ENCODE measurements around the gene ANXA5.

Gene ANXA5

DNA sequence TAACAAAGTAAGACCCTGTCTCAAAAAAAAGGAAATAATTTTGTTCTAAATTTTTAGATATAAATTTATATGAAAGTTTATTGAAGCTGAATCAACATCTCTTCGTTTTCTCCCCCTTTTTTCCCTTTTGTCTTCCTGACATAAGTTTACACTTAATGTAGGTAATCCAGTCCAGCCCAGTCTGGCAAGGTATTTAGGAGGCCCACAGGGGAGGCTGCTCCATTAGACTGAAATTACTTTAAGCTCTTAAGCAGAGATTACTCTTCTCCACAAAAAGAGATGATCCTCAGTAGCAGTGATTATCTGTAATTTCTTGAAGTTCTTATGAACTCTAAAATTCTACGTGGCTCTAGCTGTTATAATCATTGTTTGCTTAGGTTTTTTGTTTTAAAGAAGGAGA, 46.0 kb downstream of the ANXA5 start:
- Histone ChIP-seq H3K9me2 (ENCODE audit: low read depth, low read length) (no peaks in the 10 kb centered on the region), H3F3A (ENCODE audit: insufficient read depth, low read length) (no peaks in the 10 kb centered on the region), H3K36me3 (ENCODE audit: insufficient read depth, low read length) (no peaks in the 10 kb centered on the region), H2AFZ (ENCODE audit: low read length) (no peak overlapping the region), H3K9ac (ENCODE audit: low read length) (no peak overlapping the region), H3K9me3 (ENCODE audit: low read length) (no peaks in the 10 kb centered on the region), H3K4me1 (ENCODE audit: insufficient read depth, low read length, severe bottlenecking) (no peaks in the 10 kb centered on the region), H3K79me2 (ENCODE audit: insufficient read depth, low read length) (no peaks in the 10 kb centered on the region), H4K20me1 (ENCODE audit: insufficient read depth, low read length) (no peaks in the 10 kb centered on the region), H3K4me3 (ENCODE audit: low read depth, low read length, poor library complexity, severe bottlenecking) (no peak overlapping the region), H3K27ac (ENCODE audit: low read depth, low read length, poor library complexity, severe bottlenecking) (no peak overlapping the region), H3K27me3 (ENCODE audit: insufficient read depth, low read length) (0 out of 2 replicates have a peak, but pooled peaks cover 4% of the 10 kb centered on the region), H3K4me2 (ENCODE audit: low read length) (no peak overlapping the region)
- TF ChIP-seq, protein P1, sequence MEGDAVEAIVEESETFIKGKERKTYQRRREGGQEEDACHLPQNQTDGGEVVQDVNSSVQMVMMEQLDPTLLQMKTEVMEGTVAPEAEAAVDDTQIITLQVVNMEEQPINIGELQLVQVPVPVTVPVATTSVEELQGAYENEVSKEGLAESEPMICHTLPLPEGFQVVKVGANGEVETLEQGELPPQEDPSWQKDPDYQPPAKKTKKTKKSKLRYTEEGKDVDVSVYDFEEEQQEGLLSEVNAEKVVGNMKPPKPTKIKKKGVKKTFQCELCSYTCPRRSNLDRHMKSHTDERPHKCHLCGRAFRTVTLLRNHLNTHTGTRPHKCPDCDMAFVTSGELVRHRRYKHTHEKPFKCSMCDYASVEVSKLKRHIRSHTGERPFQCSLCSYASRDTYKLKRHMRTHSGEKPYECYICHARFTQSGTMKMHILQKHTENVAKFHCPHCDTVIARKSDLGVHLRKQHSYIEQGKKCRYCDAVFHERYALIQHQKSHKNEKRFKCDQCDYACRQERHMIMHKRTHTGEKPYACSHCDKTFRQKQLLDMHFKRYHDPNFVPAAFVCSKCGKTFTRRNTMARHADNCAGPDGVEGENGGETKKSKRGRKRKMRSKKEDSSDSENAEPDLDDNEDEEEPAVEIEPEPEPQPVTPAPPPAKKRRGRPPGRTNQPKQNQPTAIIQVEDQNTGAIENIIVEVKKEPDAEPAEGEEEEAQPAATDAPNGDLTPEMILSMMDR (IDR thresholded peaks at IDR 0.05; ENCODE audit: low read length) = no peak
- no peak for TF ChIP-seq EZH2 (IDR thresholded peaks at IDR 0.05; ENCODE audit: borderline replicate concordance, low read length)

DNA sequence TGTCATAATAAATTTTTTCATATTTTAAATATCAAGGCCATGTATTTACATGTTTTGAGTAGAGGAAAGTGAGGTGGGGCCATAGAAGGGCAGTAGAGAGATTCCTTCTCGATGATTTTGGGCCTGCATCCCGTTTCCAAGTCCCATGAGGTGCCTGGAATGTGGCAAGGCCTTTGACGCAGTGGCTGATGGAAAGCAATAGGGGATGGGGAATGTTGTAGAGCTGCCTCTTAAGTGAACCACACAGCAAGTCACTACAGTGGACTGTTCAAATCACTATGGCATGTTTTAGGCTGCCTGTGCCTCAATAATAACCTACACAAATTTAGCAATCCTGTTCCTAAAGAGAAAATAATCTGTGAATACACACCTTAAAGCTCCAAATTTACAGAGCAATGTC, 48.3 kb downstream of the ANXA5 start:
- TF ChIP-seq, protein P1 (IDR thresholded peaks at IDR 0.05; ENCODE audit: low read length) = no peak
- TF ChIP-seq EZH2 (IDR thresholded peaks at IDR 0.05; ENCODE audit: borderline replicate concordance, low read length) = no peak
- Histone ChIP-seq H3K4me2 (ENCODE audit: low read length) (no peak overlapping the region), H3K9me3 (ENCODE audit: low read length) (no peaks in the 10 kb centered on the region), H3K36me3 (ENCODE audit: insufficient read depth, low read length) (no peaks in the 10 kb centered on the region), H3K27me3 (ENCODE audit: insufficient read depth, low read length) (0 out of 2 replicates have a peak, but pooled peaks cover 4% of the 10 kb centered on the region), H3K9ac (ENCODE audit: low read length) (no peak overlapping the region), H3F3A (ENCODE audit: insufficient read depth, low read length) (no peaks in the 10 kb centered on the region), H2AFZ (ENCODE audit: low read length) (no peak overlapping the region), H3K9me2 (ENCODE audit: low read depth, low read length) (no peaks in the 10 kb centered on the region), H3K27ac (ENCODE audit: low read depth, low read length, poor library complexity, severe bottlenecking) (no peak overlapping the region), H3K4me1 (ENCODE audit: insufficient read depth, low read length, severe bottlenecking) (no peaks in the 10 kb centered on the region), H3K4me3 (ENCODE audit: low read depth, low read length, poor library complexity, severe bottlenecking) (no peak overlapping the region), H3K79me2 (ENCODE audit: insufficient read depth, low read length) (no peaks in the 10 kb centered on the region), H4K20me1 (ENCODE audit: insufficient read depth, low read length) (no peaks in the 10 kb centered on the region)

DNA sequence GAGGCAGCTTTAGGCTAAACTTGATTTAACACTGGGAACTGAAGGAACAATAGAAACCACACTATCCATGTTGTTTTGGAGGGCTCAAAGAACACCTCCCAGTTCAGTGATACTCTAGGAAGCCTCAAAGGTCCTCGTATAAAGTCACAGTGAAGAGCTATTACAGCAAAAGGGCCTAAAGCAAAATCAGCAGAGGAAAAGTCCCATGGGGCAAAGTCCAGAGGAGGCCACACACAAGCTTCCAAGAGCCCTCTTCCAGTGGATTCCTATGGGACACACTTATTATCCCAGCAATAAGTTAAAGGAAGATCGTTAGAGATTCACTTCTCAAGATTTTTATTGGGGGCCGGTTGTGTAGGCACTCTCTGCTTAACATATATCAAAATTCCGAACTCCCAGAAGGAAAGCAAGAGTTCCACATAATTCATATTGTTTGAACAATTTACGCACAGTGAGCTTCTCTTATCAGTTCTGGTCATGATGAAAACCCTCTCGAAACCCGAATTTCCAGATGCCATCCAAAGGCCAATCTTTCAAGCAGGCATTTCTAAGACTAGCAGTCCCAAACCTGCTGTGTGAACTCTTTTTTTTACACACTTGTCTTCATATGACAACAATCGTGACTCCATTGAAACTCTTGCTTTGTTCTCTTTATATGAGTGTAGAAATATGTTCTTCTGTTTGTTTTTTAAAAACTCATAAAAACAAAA, 53.7 kb downstream of the ANXA5 start:
- TF ChIP-seq, protein P1 (IDR thresholded peaks at IDR 0.05; ENCODE audit: low read length) = no peak
- TF ChIP-seq EZH2 (IDR thresholded peaks at IDR 0.05; ENCODE audit: borderline replicate concordance, low read length) = no peak
- H3K27ac ChIP-seq (ENCODE audit: low read depth, low read length, poor library complexity, severe bottlenecking) = no peak overlapping the region
- H4K20me1 ChIP-seq (ENCODE audit: insufficient read depth, low read length) = no peaks in the 10 kb centered on the region
- no peaks in the 10 kb centered on the region for H3F3A ChIP-seq (ENCODE audit: insufficient read depth, low read length)
- H3K9ac ChIP-seq (ENCODE audit: low read length) = no peak overlapping the region
- H3K9me3 ChIP-seq (ENCODE audit: low read length) = no peaks in the 10 kb centered on the region
- no peak overlapping the region for H3K4me2 ChIP-seq (ENCODE audit: low read length)
- no peaks in the 10 kb centered on the region for H3K9me2 ChIP-seq (ENCODE audit: low read depth, low read length)
- H3K79me2 ChIP-seq (ENCODE audit: insufficient read depth, low read length) = no peaks in the 10 kb centered on the region
- H3K27me3 ChIP-seq (ENCODE audit: insufficient read depth, low read length) = no peaks in the 10 kb centered on the region
- H3K4me1 ChIP-seq (ENCODE audit: insufficient read depth, low read length, severe bottlenecking) = no peaks in the 10 kb centered on the region
- H3K4me3 ChIP-seq (ENCODE audit: low read depth, low read length, poor library complexity, severe bottlenecking) = no peak overlapping the region
- H2AFZ ChIP-seq (ENCODE audit: low read length) = no peak overlapping the region
- no peaks in the 10 kb centered on the region for H3K36me3 ChIP-seq (ENCODE audit: insufficient read depth, low read length)

All from OCI-LY1 (cell line).